DND-41 (cell line): ENCODE measurements around the gene MLLT6.

ENCODE experiments used
- EZH2 ChIP-seq: IDR thresholded peaks from 3 replicates; pipeline ENCODE4 v1.6.1; 2012; ENCODE audit warnings: borderline replicate concordance, low read depth, mild to moderate bottlenecking, moderate library complexity, low read length, inconsistent platforms; ENCODE audit not compliant: severe bottlenecking
- TF ChIP-seq, protein P1 (sequence below): IDR thresholded peaks from 2 replicates; pipeline ENCODE4 v1.5.1; 2012; ENCODE audit warnings: borderline replicate concordance, low read length, moderate library complexity, mild to moderate bottlenecking; ENCODE audit not compliant: poor library complexity, severe bottlenecking; ENCODE audit errors: extremely low read depth

DNA sequence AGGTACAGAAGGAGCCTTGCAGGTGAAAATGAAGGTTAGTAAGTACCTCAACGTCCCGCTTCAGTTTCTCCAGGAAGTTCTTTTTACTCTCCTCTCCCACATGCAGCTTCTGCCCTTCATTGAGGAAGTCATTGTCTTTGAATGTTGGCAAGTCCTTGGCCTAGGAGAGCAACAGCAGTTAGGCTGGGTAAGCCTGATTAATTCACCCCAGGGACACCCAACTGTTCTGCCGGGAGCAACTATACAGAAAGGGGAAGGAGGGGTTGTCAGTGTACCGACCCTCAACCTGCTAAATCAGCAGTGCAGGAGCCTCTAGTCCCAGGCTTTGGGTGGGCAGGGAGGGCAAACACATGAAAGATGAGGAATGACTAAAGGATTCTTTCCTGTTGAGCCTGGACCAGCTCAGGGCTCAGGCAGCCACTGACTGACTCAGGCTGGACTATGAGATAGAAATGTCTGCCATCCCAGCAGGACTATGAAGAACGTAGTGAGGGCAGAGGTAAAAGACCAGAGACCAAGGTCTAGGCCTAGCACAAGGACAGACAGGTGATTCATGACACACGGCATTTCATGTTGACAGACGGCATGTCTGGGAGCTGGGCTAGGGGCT is 72.7 kb downstream of the MLLT6 start:
- TF ChIP-seq, protein P1, sequence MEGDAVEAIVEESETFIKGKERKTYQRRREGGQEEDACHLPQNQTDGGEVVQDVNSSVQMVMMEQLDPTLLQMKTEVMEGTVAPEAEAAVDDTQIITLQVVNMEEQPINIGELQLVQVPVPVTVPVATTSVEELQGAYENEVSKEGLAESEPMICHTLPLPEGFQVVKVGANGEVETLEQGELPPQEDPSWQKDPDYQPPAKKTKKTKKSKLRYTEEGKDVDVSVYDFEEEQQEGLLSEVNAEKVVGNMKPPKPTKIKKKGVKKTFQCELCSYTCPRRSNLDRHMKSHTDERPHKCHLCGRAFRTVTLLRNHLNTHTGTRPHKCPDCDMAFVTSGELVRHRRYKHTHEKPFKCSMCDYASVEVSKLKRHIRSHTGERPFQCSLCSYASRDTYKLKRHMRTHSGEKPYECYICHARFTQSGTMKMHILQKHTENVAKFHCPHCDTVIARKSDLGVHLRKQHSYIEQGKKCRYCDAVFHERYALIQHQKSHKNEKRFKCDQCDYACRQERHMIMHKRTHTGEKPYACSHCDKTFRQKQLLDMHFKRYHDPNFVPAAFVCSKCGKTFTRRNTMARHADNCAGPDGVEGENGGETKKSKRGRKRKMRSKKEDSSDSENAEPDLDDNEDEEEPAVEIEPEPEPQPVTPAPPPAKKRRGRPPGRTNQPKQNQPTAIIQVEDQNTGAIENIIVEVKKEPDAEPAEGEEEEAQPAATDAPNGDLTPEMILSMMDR: no peak
- no peak for TF ChIP-seq EZH2
